IMR-90 (cell line): ENCODE measurements around the gene INPP5F. TPM values are rescaled to one million over a fixed set of nuclear protein-coding genes. Genes with fewer than 3 reads are reported as not detected.

Experiments
- ATAC-seq: fragments of 200-7000 bp; cut with Tn5 transposase; 2 replicates; pipeline ENCODE4 v1.9.1; 2020; ENCODE audit warnings: low read depth, mild to moderate bottlenecking, moderate library complexity
- BruUV-seq: library from RNA; stranded (reverse); fragments of 400-500 nt; replicated peaks from 2 replicates; lab custom pipeline; 2021; lab: Mats Ljungman, UMichigan
- CTCF ChIA-PET: fragments of 300-600 bp; formaldehyde crosslinking; extraction: SDS; loops from one replicate; lab custom pipeline; 2021; ENCODE audit warnings: antibody characterized with exemption; lab: Yijun Ruan, JAX
- POLR2A ChIA-PET: fragments of 300-600 bp; sonication (Branson Sonifier 250); formaldehyde crosslinking; loops from one replicate; lab custom pipeline; 2022; ENCODE audit warnings: antibody characterized with exemption; ENCODE audit not compliant: unreplicated experiment; lab: Charles Lee
- DNase-seq: peaks from one replicate; pipeline ENCODE4 v3.0.0; 2013
- H2AFZ ChIP-seq: replicated peaks from 2 replicates; pipeline ENCODE3; 2013; ENCODE audit warnings: low read length, mild to moderate bottlenecking; ENCODE audit not compliant: poor library complexity
- H2AK5ac ChIP-seq: 2 replicates; pipeline ENCODE4 v1.6.1; 2013; ENCODE audit warnings: low read depth, low read length, inconsistent platforms
- H2AK9ac ChIP-seq: replicated peaks from 2 replicates; pipeline ENCODE3; 2013; ENCODE audit warnings: mild to moderate bottlenecking, low read depth, low read length, moderate library complexity; ENCODE audit not compliant: poor library complexity
- H2BK120ac ChIP-seq: 2 replicates; pipeline ENCODE4 v1.6.1; 2013; ENCODE audit warnings: low read depth, low read length, inconsistent platforms
- H2BK15ac ChIP-seq: 3 replicates; pipeline ENCODE4 v1.6.1; 2013; ENCODE audit warnings: low read depth, low read length, inconsistent platforms
- H2BK20ac ChIP-seq: 2 replicates; pipeline ENCODE4 v1.6.1; 2013; ENCODE audit warnings: low read depth, mild to moderate bottlenecking, inconsistent platforms, low read length, moderate library complexity
- H2BK5ac ChIP-seq: 2 replicates; pipeline ENCODE4 v1.6.1; 2013; ENCODE audit warnings: mild to moderate bottlenecking, low read depth, low read length, inconsistent platforms; ENCODE audit not compliant: poor library complexity, severe bottlenecking
- H3K14ac ChIP-seq: replicated peaks from 2 replicates; pipeline ENCODE4 v1.6.1; 2013; ENCODE audit warnings: low read depth, low read length, inconsistent platforms
- H3K18ac ChIP-seq: 2 replicates; pipeline ENCODE4 v1.6.1; 2013; ENCODE audit warnings: low read depth, low read length, control low read depth
- H3K23ac ChIP-seq: 2 replicates; pipeline ENCODE4 v1.6.1; 2013; ENCODE audit warnings: low read depth, low read length, inconsistent platforms
- H3K27ac ChIP-seq: 2 replicates; pipeline ENCODE4 v1.5.1; 2013; ENCODE audit warnings: mild to moderate bottlenecking, control low read depth, low read length; ENCODE audit not compliant: insufficient read depth
- H3K27me3 ChIP-seq: 2 replicates; pipeline ENCODE4 v1.6.1; 2013; ENCODE audit warnings: low read length; ENCODE audit not compliant: control insufficient read depth, insufficient read depth
- H3K36me3 ChIP-seq: 2 replicates; pipeline ENCODE4 v1.6.1; 2013; ENCODE audit warnings: low read length, mixed read lengths; ENCODE audit not compliant: control insufficient read depth, insufficient read depth
- H3K4ac ChIP-seq: 2 replicates; pipeline ENCODE4 v1.6.1; 2013; ENCODE audit warnings: low read depth, low read length, inconsistent platforms
- H3K4me1 ChIP-seq: 2 replicates; pipeline ENCODE4 v1.6.1; 2013; ENCODE audit warnings: low read length, mixed read lengths; ENCODE audit not compliant: control insufficient read depth, insufficient read depth
- H3K4me2 ChIP-seq: 2 replicates; pipeline ENCODE4 v1.6.1; 2013; ENCODE audit warnings: low read depth, mild to moderate bottlenecking, control low read depth, low read length, moderate library complexity
- H3K4me3 ChIP-seq: 2 replicates; pipeline ENCODE4 v1.5.1; 2013; ENCODE audit warnings: low read depth, mild to moderate bottlenecking, control low read depth, low read length, moderate library complexity; ENCODE audit not compliant: insufficient read depth
- H3K56ac ChIP-seq: 2 replicates; pipeline ENCODE4 v1.6.1; 2013; ENCODE audit warnings: low read length, inconsistent platforms; ENCODE audit not compliant: insufficient read depth; ENCODE audit errors: extremely low read depth
- H3K79me1 ChIP-seq, 2 experiments: 2 replicates each; pipeline ENCODE4 v1.6.1; 2013; ENCODE audit warnings: low read length in 2 of 2, inconsistent platforms in 1 of 2, low read depth in 1 of 2
- H3K9ac ChIP-seq: 2 replicates; pipeline ENCODE4 v1.6.1; 2013; ENCODE audit warnings: low read depth, low read length, control low read depth
- H3K9me1 ChIP-seq: 2 replicates; pipeline ENCODE4 v1.6.1; 2013; ENCODE audit warnings: low read length, inconsistent platforms; ENCODE audit not compliant: insufficient read depth
- H3K9me3 ChIP-seq: 2 replicates; pipeline ENCODE4 v1.6.1; 2013; ENCODE audit warnings: low read length; ENCODE audit not compliant: control insufficient read depth, insufficient read depth
- H4K20me1 ChIP-seq: 2 replicates; pipeline ENCODE4 v1.6.1; 2013; ENCODE audit warnings: low read length, inconsistent platforms; ENCODE audit not compliant: insufficient read depth
- H4K5ac ChIP-seq: 2 replicates; pipeline ENCODE4 v1.6.1; 2013; ENCODE audit warnings: mild to moderate bottlenecking, low read depth, low read length, control low read depth
- H4K8ac ChIP-seq, 2 experiments: 2 replicates each; pipeline ENCODE4 v1.6.1; 2013; ENCODE audit warnings: low read depth in 2 of 2, low read length in 2 of 2, control low read depth in 1 of 2, inconsistent platforms in 1 of 2
- H4K91ac ChIP-seq: 2 replicates; pipeline ENCODE4 v1.6.1; 2013; ENCODE audit warnings: low read depth, low read length, inconsistent platforms; ENCODE audit not compliant: insufficient read depth
- BHLHE40 ChIP-seq: fragments of 150-350 bp; IDR thresholded peaks from 2 replicates; pipeline ENCODE4 v1.6.1; 2016; ENCODE audit warnings: mild to moderate bottlenecking, low read depth, low read length
- CEBPB ChIP-seq: IDR thresholded peaks from 2 replicates; pipeline ENCODE4 v1.6.1; 2012; ENCODE audit warnings: low read depth, low read length, improper control_type of control experiment
- CHD1 ChIP-seq: IDR thresholded peaks from 2 replicates; pipeline ENCODE4 v1.6.1; 2012; ENCODE audit warnings: low read depth, low read length, improper control_type of control experiment
- CTCF ChIP-seq: conservative IDR thresholded peaks from 2 replicates; pipeline ENCODE4 v1.5.1; 2012; ENCODE audit warnings: mild to moderate bottlenecking, low read depth, low read length, improper control_type of control experiment
- ELK1 ChIP-seq: fragments of 150-350 bp; IDR thresholded peaks from 2 replicates; pipeline ENCODE4 v1.6.1; 2016; ENCODE audit warnings: low read depth, mild to moderate bottlenecking, low read length, moderate library complexity, borderline replicate concordance
- FOS ChIP-seq: fragments of 150-350 bp; IDR thresholded peaks from 2 replicates; pipeline ENCODE4 v1.6.1; 2016; ENCODE audit warnings: low read depth, low read length
- MAFK ChIP-seq: IDR thresholded peaks from 2 replicates; pipeline ENCODE4 v1.6.1; 2012; ENCODE audit warnings: low read depth, low read length, improper control_type of control experiment
- MAZ ChIP-seq: IDR thresholded peaks from 2 replicates; pipeline ENCODE4 v1.6.1; 2012; ENCODE audit warnings: low read depth, mild to moderate bottlenecking, low read length, improper control_type of control experiment, moderate library complexity, borderline replicate concordance
- MXI1 ChIP-seq: IDR thresholded peaks from 2 replicates; pipeline ENCODE4 v1.6.1; 2012; ENCODE audit warnings: low read depth, mild to moderate bottlenecking, low read length, moderate library complexity, borderline replicate concordance
- NFE2L2 ChIP-seq: fragments of 150-350 bp; IDR thresholded peaks from 2 replicates; pipeline ENCODE4 v1.6.1; 2016; ENCODE audit warnings: low read depth, mild to moderate bottlenecking, low read length
- POLR2A ChIP-seq: IDR thresholded peaks from 2 replicates; pipeline ENCODE4 v1.6.1; 2012; ENCODE audit warnings: mild to moderate bottlenecking, low read depth, low read length
- RAD21 ChIP-seq: IDR thresholded peaks from 2 replicates; pipeline ENCODE4 v1.6.1; 2012; ENCODE audit warnings: low read length, improper control_type of control experiment
- RCOR1 ChIP-seq: IDR thresholded peaks from 2 replicates; pipeline ENCODE4 v1.6.1; 2012; ENCODE audit warnings: mild to moderate bottlenecking, low read length, improper control_type of control experiment; ENCODE audit not compliant: insufficient replicate concordance
- RFX5 ChIP-seq: IDR thresholded peaks from 2 replicates; pipeline ENCODE4 v1.8.0; 2012; ENCODE audit warnings: low read depth, mild to moderate bottlenecking, low read length, moderate library complexity
- SMC3 ChIP-seq: fragments of 150-350 bp; IDR thresholded peaks from 2 replicates; pipeline ENCODE4 v1.6.1; 2016; ENCODE audit warnings: low read depth, mild to moderate bottlenecking, antibody characterized with exemption, low read length, moderate library complexity
- USF2 ChIP-seq: fragments of 150-350 bp; IDR thresholded peaks from 2 replicates; pipeline ENCODE4 v1.6.1; 2017; ENCODE audit warnings: mild to moderate bottlenecking, antibody characterized with exemption, low read length, low read depth
- WGBS, 2 experiments: methylation state at CpG; one replicate each; pipeline versions ENCODE4 v1.1.5 to v1.1.7; 2013; ENCODE audit warnings: missing lambda C conversion rate in 2 of 2; ENCODE audit not compliant: insufficient read length in 1 of 2; ENCODE audit errors: extremely low coverage in 2 of 2; 5-methylcytosine and 5-hydroxymethylcytosine counted together
- dilution Hi-C: fragments of 300-500 bp; cut with HindIII; formaldehyde crosslinking; loops from one replicate; pipeline ENCODE4 v1.14.3; 2018; ENCODE audit warnings: low sequenced_read_pairs; ENCODE audit not compliant: unreplicated experiment
- in situ Hi-C: fragments of 300-500 bp; cut with MboI; formaldehyde crosslinking; loops from 3 replicates; pipeline ENCODE4 v1.14.3; 2019; ENCODE audit warnings: low sequenced_read_pairs, inconsistent platforms, mixed read lengths
- intact Hi-C: fragments of 100-400 bp; cut with micrococcal nuclease; formaldehyde crosslinking; loops from 2 replicates; pipeline ENCODE4 v1.10.0; 2022
- polyA plus RNA-seq, 3 experiments: library from polyadenylated mRNA; depleted of rRNA; stranded (reverse); fragments of >200 nt; gene quantifications; 2 replicates each; pipeline ENCODE4 v1.2.3, GENCODE V29; 2012; ENCODE audit warnings: low replicate concordance in 1 of 3
- total RNA-seq: library from RNA; depleted of rRNA; stranded (reverse); fragments of >200 nt; gene quantifications from 2 replicates; pipeline ENCODE4 v1.2.3, GENCODE V29; 2012

The INPP5F gene
- total and polyA plus RNA-seq, 2 of the 4 experiments (the other 2 are of a cell fraction) = 19.0 to 29.6 TPM

- H3K23ac ChIP-seq = no peak overlapping the region
- H3K4me2 ChIP-seq = no peak overlapping the region
- peaks cover 21 to 38% of the 10 kb centered on the region in 2 experiments for H3K79me1 ChIP-seq
- no peak overlapping the region for H4K5ac ChIP-seq
- ChIA-PET CTCF (no interaction called here), POLR2A (no interaction called here)
- no peak overlapping the region for H3K18ac ChIP-seq
- WGBS, 2 experiments = no CpG with 5 or more reads among the region's 3 CpGs
- H3K4me1 ChIP-seq = peaks cover 8% of the 10 kb centered on the region
- no TSS peak for BruUV-seq
- no peaks in the 10 kb centered on the region for H4K20me1 ChIP-seq
- H3K56ac ChIP-seq = no peak overlapping the region
- no peak overlapping the region for H3K4me3 ChIP-seq
- no peak overlapping the region for H2BK20ac ChIP-seq
- DNase-seq = no peak
- no peak overlapping the region for H2BK120ac ChIP-seq
- no peak overlapping the region for H3K27ac ChIP-seq
- no peak overlapping the region for H2AK9ac ChIP-seq
- dilution Hi-C loops = no loop called here
- H3K36me3 ChIP-seq = no peaks in the 10 kb centered on the region
- no peak overlapping the region for H2BK5ac ChIP-seq
- in situ Hi-C loops = no loop called here
- no peak overlapping the region for H3K9ac ChIP-seq
- H3K14ac ChIP-seq = no peak overlapping the region
- no peak for ATAC-seq
- H2AK5ac ChIP-seq = no peak overlapping the region
- H3K4ac ChIP-seq = no peak overlapping the region
- intact Hi-C loops = no loop called here
- H2BK15ac ChIP-seq = no peak overlapping the region
- no peak overlapping the region for H2AFZ ChIP-seq
- no peak for TF ChIP-seq RCOR1
- no peak for TF ChIP-seq CHD1
- TF ChIP-seq ELK1 = no peak
- no peak for TF ChIP-seq CTCF
- no peak for TF ChIP-seq NFE2L2
- no peak for TF ChIP-seq SMC3
- no peak for TF ChIP-seq FOS
- no peak for TF ChIP-seq USF2
- no peak for TF ChIP-seq RFX5
- no peak for TF ChIP-seq POLR2A
- TF ChIP-seq MAZ = no peak
- no peak for TF ChIP-seq BHLHE40
- TF ChIP-seq MAFK = no peak
- TF ChIP-seq RAD21 = no peak
- TF ChIP-seq CEBPB = no peak
- TF ChIP-seq MXI1 = no peak
- H3K9me1 ChIP-seq = 0 out of 2 replicates have a peak, but pooled peaks cover 3% of the 10 kb centered on the region
- H3K9me3 ChIP-seq = no peaks in the 10 kb centered on the region
- no peak overlapping the region for H4K8ac ChIP-seq
- no peaks in the 10 kb centered on the region for H3K27me3 ChIP-seq
- no peak overlapping the region for H4K91ac ChIP-seq
These were observed 2.4 kb downstream of the INPP5F start for GRCh38 chr10:119728172-119728800.
